ENCODE results near the gene CCM2L. TPM values are rescaled to one million over a fixed set of nuclear protein-coding genes. Genes with fewer than 3 reads are reported as not detected.

The CCM2L gene
- total and polyA plus RNA-seq, 2 experiments from 2014 or later = 4.9 to 13.3 TPM

DNA sequence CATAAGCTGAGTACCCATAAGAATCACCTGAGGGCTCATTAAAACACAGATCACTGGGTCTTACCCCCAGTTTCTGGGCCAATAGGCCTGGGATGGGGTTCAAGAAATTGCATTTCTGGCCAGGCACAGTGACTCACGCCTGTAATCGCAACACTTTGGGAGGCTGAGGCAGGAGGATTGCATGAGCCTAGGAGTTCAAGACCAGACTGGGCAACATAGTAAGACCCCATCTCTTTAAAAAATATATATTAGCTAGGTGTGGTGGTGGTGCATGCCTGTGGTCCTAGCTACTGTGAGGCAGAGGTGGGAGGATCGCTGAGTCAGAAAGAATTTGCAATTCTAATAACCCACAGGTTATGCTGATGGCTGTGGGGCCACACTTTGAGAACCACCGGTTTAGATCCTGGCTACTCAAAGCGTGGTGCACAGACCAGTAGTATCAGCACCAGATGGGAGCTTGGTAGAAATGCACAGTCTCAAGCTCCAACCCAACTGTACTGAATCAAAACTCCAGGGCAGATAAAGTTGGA lies 2.0 kb downstream of the CCM2L start (continued):
- no peak for TF ChIP-seq JUNB (IDR thresholded peaks at IDR 0.05; ENCODE audit: unreplicated experiment)
- TF ChIP-seq POLR2AphosphoS5 (IDR thresholded peaks at IDR 0.05; ENCODE audit: low read depth) = no peak
- no peak for TF ChIP-seq CREB1 (CRISPR knock-in tag; IDR thresholded peaks at IDR 0.05; ENCODE audit: low read depth)

DNA sequence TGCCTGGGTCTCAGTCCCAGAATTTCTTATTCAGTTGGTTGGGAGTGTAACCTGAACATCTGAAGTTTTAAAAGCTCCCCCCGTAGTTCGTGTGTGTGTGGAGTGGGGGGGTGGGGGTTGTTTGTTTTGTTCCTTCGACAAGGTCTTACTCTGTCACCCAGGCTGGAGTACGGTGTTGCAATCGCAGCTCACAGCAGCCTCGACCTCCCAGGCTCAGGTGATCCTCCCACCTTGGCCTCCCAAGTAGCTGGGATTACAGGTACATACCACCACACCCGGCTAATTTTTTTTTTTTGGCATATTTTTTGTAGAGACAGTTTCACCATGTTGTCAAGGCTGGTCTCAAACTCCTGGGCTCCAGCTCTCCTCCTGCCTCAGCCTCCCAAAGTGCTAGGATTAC lies 3.1 kb downstream of the CCM2L start:
- Histone ChIP-seq H3K27ac (ENCODE audit: low read depth) (no peak overlapping the region), H3K4me3 (no peak overlapping the region), H3K4me1 (ENCODE audit: insufficient read depth) (peaks cover 44% of the 10 kb centered on the region), H3K4me2 (no peak overlapping the region), H3K79me2 (replicated peaks; ENCODE audit: insufficient read depth) (no peaks in the 10 kb centered on the region), H2AFZ (no peak overlapping the region), H3F3A (replicated peaks; ENCODE audit: low read depth) (peaks cover 15% of the 10 kb centered on the region), H3K36me3 (ENCODE audit: insufficient read depth) (no peaks in the 10 kb centered on the region), H3K27me3 (ENCODE audit: insufficient read depth) (peaks cover 12% of the 10 kb centered on the region), H4K20me1 (replicated peaks; ENCODE audit: insufficient read depth) (no peaks in the 10 kb centered on the region), H3K9me2 (ENCODE audit: insufficient read depth) (no peaks in the 10 kb centered on the region)
- H3K27me3 Mint-ChIP-seq (ENCODE audit: insufficient read depth, low read depth, poor library complexity) = peaks cover 6% of the 10 kb centered on the region
- H3K4me3 Mint-ChIP-seq = no peak overlapping the region
- peaks cover 41% of the 10 kb centered on the region for H3K4me1 Mint-ChIP-seq
- ATAC-seq = no peak
- no peaks in the 10 kb centered on the region for H3K36me3 Mint-ChIP-seq (ENCODE audit: low read depth)
- no peak overlapping the region for H3K27ac Mint-ChIP-seq
- DNase-seq (ENCODE audit: low spot score) = no peak
- peaks cover 9% of the 10 kb centered on the region; the same call in 2 of the 3 replicates for H3K9me3 Mint-ChIP-seq
- TF ChIP-seq REST (IDR thresholded peaks at IDR 0.05; ENCODE audit: unreplicated experiment) = no peak
- no peak for TF ChIP-seq NANOG (IDR thresholded peaks at IDR 0.05; ENCODE audit: borderline replicate concordance)
- TF ChIP-seq JUNB (IDR thresholded peaks at IDR 0.05; ENCODE audit: unreplicated experiment) = no peak
- TF ChIP-seq STAT1 (IDR thresholded peaks at IDR 0.05; ENCODE audit: unreplicated experiment) = no peak
- TF ChIP-seq ZNF331 (CRISPR knock-in tag; IDR thresholded peaks at IDR 0.05; ENCODE audit: low read depth) = no peak
- no peak for TF ChIP-seq ETS1 (IDR thresholded peaks at IDR 0.05)
- no peak for TF ChIP-seq POLR2AphosphoS5 (IDR thresholded peaks at IDR 0.05; ENCODE audit: low read depth)
- no peak for TF ChIP-seq ZNF114 (CRISPR knock-in tag; IDR thresholded peaks at IDR 0.05)
- TF ChIP-seq EZH2 (IDR thresholded peaks at IDR 0.05; ENCODE audit: low read depth, unreplicated experiment) = no peak
- TF ChIP-seq, protein P1, sequence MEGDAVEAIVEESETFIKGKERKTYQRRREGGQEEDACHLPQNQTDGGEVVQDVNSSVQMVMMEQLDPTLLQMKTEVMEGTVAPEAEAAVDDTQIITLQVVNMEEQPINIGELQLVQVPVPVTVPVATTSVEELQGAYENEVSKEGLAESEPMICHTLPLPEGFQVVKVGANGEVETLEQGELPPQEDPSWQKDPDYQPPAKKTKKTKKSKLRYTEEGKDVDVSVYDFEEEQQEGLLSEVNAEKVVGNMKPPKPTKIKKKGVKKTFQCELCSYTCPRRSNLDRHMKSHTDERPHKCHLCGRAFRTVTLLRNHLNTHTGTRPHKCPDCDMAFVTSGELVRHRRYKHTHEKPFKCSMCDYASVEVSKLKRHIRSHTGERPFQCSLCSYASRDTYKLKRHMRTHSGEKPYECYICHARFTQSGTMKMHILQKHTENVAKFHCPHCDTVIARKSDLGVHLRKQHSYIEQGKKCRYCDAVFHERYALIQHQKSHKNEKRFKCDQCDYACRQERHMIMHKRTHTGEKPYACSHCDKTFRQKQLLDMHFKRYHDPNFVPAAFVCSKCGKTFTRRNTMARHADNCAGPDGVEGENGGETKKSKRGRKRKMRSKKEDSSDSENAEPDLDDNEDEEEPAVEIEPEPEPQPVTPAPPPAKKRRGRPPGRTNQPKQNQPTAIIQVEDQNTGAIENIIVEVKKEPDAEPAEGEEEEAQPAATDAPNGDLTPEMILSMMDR (conservative IDR thresholded peaks at IDR 0.05; ENCODE audit: low read depth in 2 of 2) = no peak
- TF ChIP-seq EZH2phosphoT487 (IDR thresholded peaks at IDR 0.05; ENCODE audit: unreplicated experiment) = no peak
- no peak for TF ChIP-seq CREB1 (CRISPR knock-in tag; IDR thresholded peaks at IDR 0.05; ENCODE audit: low read depth)
- TF ChIP-seq ZNF462 (CRISPR knock-in tag; IDR thresholded peaks at IDR 0.05) = no peak
